Measurements from ENCODE around the gene LDHD.

GRCh38 chr16:75101635-75102034, 14.9 kb downstream of the LDHD start:
- TF ChIP-seq ATF2 (CRISPR knock-in tag; IDR thresholded peaks at IDR 0.05): no peak
- TF ChIP-seq SP1 (CRISPR knock-in tag; IDR thresholded peaks at IDR 0.05): no peak
- no peak for TF ChIP-seq POLR2AphosphoS5 (IDR thresholded peaks at IDR 0.05; ENCODE audit: control insufficient read depth, insufficient read depth, low read depth, low read length)
- no peak for TF ChIP-seq CCNT2 (IDR thresholded peaks at IDR 0.05; ENCODE audit: borderline replicate concordance, extremely low read depth, insufficient read length, low read depth, low read length)
- TF ChIP-seq ESRRA (IDR thresholded peaks at IDR 0.05; ENCODE audit: borderline replicate concordance, low read depth): no peak
- no peak for TF ChIP-seq ZBTB33 (CRISPR knock-in tag; IDR thresholded peaks at IDR 0.05)
